ENCODE data around the gene TESK2.

Gene TESK2

DNA sequence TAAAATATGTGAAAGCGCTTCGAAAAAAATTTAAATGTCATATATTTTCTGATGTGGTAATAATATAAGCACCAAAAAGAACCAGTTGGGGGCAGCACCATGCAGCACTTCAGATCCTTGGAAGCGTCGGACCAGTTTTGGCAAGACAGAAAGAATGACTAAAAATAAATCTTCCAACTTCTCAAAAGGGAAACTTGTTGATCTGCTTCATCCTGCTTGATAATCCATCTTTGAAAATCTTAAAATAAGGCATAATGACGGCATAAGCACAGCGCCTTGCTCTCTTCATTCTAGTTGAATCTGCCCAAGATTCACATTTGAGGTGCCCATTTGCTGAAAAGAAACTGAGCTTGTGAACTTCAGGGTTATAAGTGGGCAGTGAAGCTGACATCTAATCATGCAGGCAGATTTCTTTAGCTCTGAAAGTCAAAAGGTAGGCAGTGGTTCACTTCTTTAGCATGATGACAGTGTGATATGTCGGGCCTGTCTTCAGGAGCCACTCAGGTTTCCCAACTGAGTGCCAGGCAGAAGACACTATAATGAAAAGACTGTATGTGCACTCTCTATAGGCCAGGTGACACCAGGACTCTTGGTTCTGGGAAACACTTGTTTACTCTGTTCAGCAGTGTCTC, 131.0 kb downstream of the TESK2 start:
- H3K4me3 ChIP-seq (ENCODE audit: low read depth, low read length): no peak overlapping the region
- in situ Hi-C loops (cut with HindIII; ENCODE audit: low sequenced_read_pairs): no loop called here
- peak; percentile 64 for TF ChIP-seq CTCF (IDR thresholded peaks at IDR 0.05; ENCODE audit: low read depth, low read length, missing control alignments)
- peak; percentile 60 for DNase-seq (ENCODE audit: low read depth)

- in situ Hi-C loops (cut with HindIII; ENCODE audit: low sequenced_read_pairs): no loop called here
- DNase-seq (ENCODE audit: low read depth): no peak
- TF ChIP-seq CTCF (IDR thresholded peaks at IDR 0.05; ENCODE audit: low read depth, low read length, missing control alignments): no peak
- H3K4me3 ChIP-seq (ENCODE audit: low read depth, low read length): no peak overlapping the region
Observed at GRCh38 chr1:45356186-45356585, 134.8 kb downstream of the TESK2 start.

DNA sequence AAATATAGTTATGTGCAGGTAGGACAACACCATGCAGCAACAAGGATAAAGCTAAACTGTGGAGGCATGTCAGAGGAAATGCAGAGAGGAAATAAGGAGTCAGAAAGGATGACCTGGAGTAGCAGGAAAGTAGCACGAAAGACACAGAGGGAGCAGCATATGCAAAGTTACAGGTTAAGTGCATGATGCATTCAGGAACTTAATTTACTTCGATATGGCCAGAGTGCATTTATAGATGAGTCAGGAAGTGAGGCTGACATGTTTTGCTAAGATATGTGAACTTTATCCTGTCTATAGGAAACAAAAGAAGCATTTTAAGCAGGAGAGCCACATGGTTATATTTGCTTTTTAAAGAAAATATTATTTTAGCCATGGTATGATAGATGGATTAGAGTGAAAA, 135.3 kb downstream of the TESK2 start:
- in situ Hi-C loops (cut with HindIII; ENCODE audit: low sequenced_read_pairs): no loop called here
- DNase-seq (ENCODE audit: low read depth): no peak
- no peak overlapping the region for H3K4me3 ChIP-seq (ENCODE audit: low read depth, low read length)
- no peak for TF ChIP-seq CTCF (IDR thresholded peaks at IDR 0.05; ENCODE audit: low read depth, low read length, missing control alignments)

- TF ChIP-seq CTCF (IDR thresholded peaks at IDR 0.05; ENCODE audit: low read depth, low read length, missing control alignments): no peak
- no peak for DNase-seq (ENCODE audit: low read depth)
- in situ Hi-C loops (cut with HindIII; ENCODE audit: low sequenced_read_pairs): no loop called here
- H3K4me3 ChIP-seq (ENCODE audit: low read depth, low read length): no peak overlapping the region
Observed at GRCh38 chr1:45354838-45355237, 136.1 kb downstream of the TESK2 start.

GRCh38 chr1:45353685-45354084, 137.3 kb downstream of the TESK2 start:
- TF ChIP-seq CTCF (IDR thresholded peaks at IDR 0.05; ENCODE audit: low read depth, low read length, missing control alignments): no peak
- in situ Hi-C loops (cut with HindIII; ENCODE audit: low sequenced_read_pairs): no loop called here
- no peak for DNase-seq (ENCODE audit: low read depth)
- H3K4me3 ChIP-seq (ENCODE audit: low read depth, low read length): no peak overlapping the region

DNA sequence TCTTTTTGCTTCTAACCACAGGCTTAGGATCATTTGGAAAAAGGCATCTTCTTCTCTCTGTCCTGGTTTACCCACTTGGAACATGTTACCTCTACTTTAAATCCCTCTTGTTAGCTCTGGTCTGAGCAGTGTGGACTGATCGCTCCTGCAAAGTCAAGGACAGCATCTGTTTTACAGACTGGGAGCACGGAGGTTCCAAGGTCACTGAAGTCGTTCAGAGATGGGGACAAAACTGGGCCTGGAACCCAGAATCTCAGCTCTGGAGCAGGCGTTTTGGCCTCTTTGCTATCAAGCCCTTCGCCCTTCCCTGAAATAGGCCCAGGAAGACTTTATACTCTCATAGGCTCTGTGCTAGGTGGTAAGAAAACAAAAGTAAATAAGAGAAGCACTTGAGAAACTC, 139.5 kb downstream of the TESK2 start:
- no peak for DNase-seq (ENCODE audit: low read depth)
- no peak overlapping the region for H3K4me3 ChIP-seq (ENCODE audit: low read depth, low read length)
- in situ Hi-C loops (cut with HindIII; ENCODE audit: low sequenced_read_pairs): no loop called here
- TF ChIP-seq CTCF (IDR thresholded peaks at IDR 0.05; ENCODE audit: low read depth, low read length, missing control alignments): no peak

Data from astrocyte of the cerebellum (primary cell).